Duodenal mucosa (tissue), 2 donors: ENCODE data around the gene PTPRJ.
"Not testable (repeated sequence)": the region's sequence is repeated elsewhere in the genome, so short reads cannot be mapped to it uniquely, and the experiment has no call there.

Source experiments
- H3K27ac ChIP-seq: one replicate; pipeline ENCODE4 v1.7.0; 2013; ENCODE audit warnings: low read depth, low read length
- H3K27me3 ChIP-seq, 2 donors: one replicate each; pipeline ENCODE4 v1.7.0; 2013; ENCODE audit warnings: low read length in 2 of 2, control low read depth in 1 of 2; ENCODE audit not compliant: insufficient read depth in 2 of 2, control insufficient read depth in 1 of 2
- H3K36me3 ChIP-seq, 2 donors: one replicate each; pipeline ENCODE4 v1.7.0; 2013; ENCODE audit warnings: low read length in 2 of 2, control low read depth in 1 of 2; ENCODE audit not compliant: insufficient read depth in 2 of 2, control insufficient read depth in 1 of 2
- H3K4me1 ChIP-seq, 2 donors: one replicate each; pipeline ENCODE4 v1.7.0; 2013; ENCODE audit warnings: low read length in 2 of 2, control low read depth in 1 of 2; ENCODE audit not compliant: insufficient read depth in 2 of 2, control insufficient read depth in 1 of 2
- H3K4me3 ChIP-seq, 2 donors: one replicate each; pipeline ENCODE4 v1.7.0; 2013; ENCODE audit warnings: low read length in 2 of 2, low read depth in 1 of 2
- H3K9ac ChIP-seq, 2 donors: one replicate each; pipeline ENCODE4 v1.7.0; 2013; ENCODE audit warnings: low read length in 2 of 2, low read depth in 1 of 2
- H3K9me3 ChIP-seq, 2 donors: one replicate each; pipeline ENCODE4 v1.7.0; 2013; ENCODE audit warnings: low read length in 2 of 2, control low read depth in 1 of 2; ENCODE audit not compliant: control insufficient read depth in 1 of 2

PTPRJ gene

GRCh38 chr11:47980088-47980906 is at the start of gene PTPRJ:
Gene PTPRJ (plus strand): TSS chr11:47980559. CDS start chr11:47980913, 354 bp downstream.
- H3K4me3 ChIP-seq = peak within 1 kb of the TSS; percentile 75 to 78
- no peaks in the 10 kb centered on the region for H3K27me3 ChIP-seq
- no peaks in the 10 kb centered on the region for H3K9me3 ChIP-seq
- H3K36me3 ChIP-seq = no peaks in the 10 kb centered on the region
- peak within 1 kb of the TSS; percentile 62 for H3K27ac ChIP-seq
- H3K4me1 ChIP-seq = peaks cover 24 to 26% of the 10 kb centered on the region in 2 donors
- H3K9ac ChIP-seq = peak within 1 kb of the TSS; percentile 71 to 72

- Histone ChIP-seq H3K27ac (no peak overlapping the region), H3K4me1 (no peaks in the 10 kb centered on the region), H3K36me3 (no peaks in the 10 kb centered on the region), H3K9me3 (no peaks in the 10 kb centered on the region), H3K27me3 (no peaks in the 10 kb centered on the region), H3K4me3 (no peak overlapping the region), H3K9ac (no peak overlapping the region)
Observed at GRCh38 chr11:47932544-47932943, 47.8 kb upstream of the PTPRJ start.

GRCh38 chr11:47933797-47934196 is 46.6 kb upstream of the PTPRJ start:
- H3K27ac ChIP-seq, H3K27me3 ChIP-seq: not testable (repeated sequence)

GRCh38 chr11:47938791-47939560 is 41.4 kb upstream of the PTPRJ start:
- peaks cover 0 to 4% of the 10 kb centered on the region in 2 donors for H3K4me1 ChIP-seq
- no peak overlapping the region for H3K27ac ChIP-seq

More at GRCh38 chr11:47933797-47934196, 46.6 kb upstream of the PTPRJ start:
- H3K36me3 ChIP-seq, H3K4me1 ChIP-seq, H3K4me3 ChIP-seq, H3K9ac ChIP-seq, H3K9me3 ChIP-seq: not testable (repeated sequence)

GRCh38 chr11:47940904-47941649 is 39.3 kb upstream of the PTPRJ start:
- Histone ChIP-seq H3K27ac (no peak overlapping the region), H3K9me3 (no peaks in the 10 kb centered on the region), H3K9ac (no peak overlapping the region), H3K4me1 (peaks cover 0 to 4% of the 10 kb centered on the region in 2 donors), H3K4me3 (no peak overlapping the region), H3K27me3 (no peaks in the 10 kb centered on the region), H3K36me3 (no peaks in the 10 kb centered on the region)

More at GRCh38 chr11:47938791-47939560, 41.4 kb upstream of the PTPRJ start:
- Histone ChIP-seq H3K4me3 (no peak overlapping the region), H3K27me3 (no peaks in the 10 kb centered on the region), H3K36me3 (no peaks in the 10 kb centered on the region), H3K9me3 (no peaks in the 10 kb centered on the region), H3K9ac (no peak overlapping the region)

- H3K36me3 ChIP-seq = no peaks in the 10 kb centered on the region
- no peak overlapping the region for H3K4me3 ChIP-seq
- peaks cover 2 to 4% of the 10 kb centered on the region in 2 donors for H3K4me1 ChIP-seq
- no peak overlapping the region for H3K27ac ChIP-seq
- no peaks in the 10 kb centered on the region for H3K27me3 ChIP-seq
- H3K9ac ChIP-seq = no peak overlapping the region
- no peaks in the 10 kb centered on the region for H3K9me3 ChIP-seq
Observed at GRCh38 chr11:47941907-47942558, 38.3 kb upstream of the PTPRJ start.

- no peak overlapping the region for H3K9ac ChIP-seq
Observed at GRCh38 chr11:47943721-47944586, 36.4 kb upstream of the PTPRJ start.

GRCh38 chr11:47944632-47945031 is 35.7 kb upstream of the PTPRJ start:
- Histone ChIP-seq H3K27ac (no peak overlapping the region), H3K9ac (no peak overlapping the region), H3K4me3 (no peak overlapping the region), H3K36me3 (no peaks in the 10 kb centered on the region), H3K4me1 (peaks cover 0 to 6% of the 10 kb centered on the region in 2 donors), H3K27me3 (no peaks in the 10 kb centered on the region), H3K9me3 (no peaks in the 10 kb centered on the region)

More at GRCh38 chr11:47943721-47944586, 36.4 kb upstream of the PTPRJ start:
- no peaks in the 10 kb centered on the region for H3K27me3 ChIP-seq
- no peak overlapping the region for H3K4me3 ChIP-seq
- no peaks in the 10 kb centered on the region for H3K36me3 ChIP-seq
- no peaks in the 10 kb centered on the region for H3K9me3 ChIP-seq
- H3K27ac ChIP-seq = no peak overlapping the region
- peaks cover 0 to 6% of the 10 kb centered on the region in 2 donors for H3K4me1 ChIP-seq
